HG02981 (cell line): Measurements from ENCODE around the gene SCN4B.

Experiments
- ATAC-seq: cut with Tn5 transposase; IDR thresholded peaks from one replicate; pipeline ENCODE4 v1.9.1; 2021; ENCODE audit warnings: mild to moderate bottlenecking, moderate library complexity; ENCODE audit not compliant: unreplicated experiment

The SCN4B gene

GRCh38 chr11:118105657-118106305, 46.8 kb downstream of the SCN4B start:
- no peak for ATAC-seq

- no peak for ATAC-seq
Observed at GRCh38 chr11:118104491-118104890, 48.1 kb downstream of the SCN4B start.

- no peak for ATAC-seq
Observed at GRCh38 chr11:118102721-118103261, 49.8 kb downstream of the SCN4B start.

GRCh38 chr11:118100691-118101232, 51.9 kb downstream of the SCN4B start:
- ATAC-seq, result no peak

GRCh38 chr11:118099838-118100556, 52.6 kb downstream of the SCN4B start:
- ATAC-seq, result no peak

GRCh38 chr11:118098996-118099837, 53.4 kb downstream of the SCN4B start:
- ATAC-seq, result no peak

GRCh38 chr11:118095967-118096367, 56.7 kb downstream of the SCN4B start:
- no peak for ATAC-seq

GRCh38 chr11:118095493-118095892, 57.1 kb downstream of the SCN4B start:
- no peak for ATAC-seq

- ATAC-seq, result no peak
Observed at GRCh38 chr11:118092907-118093571, 59.6 kb downstream of the SCN4B start.

GRCh38 chr11:118091690-118092089, 60.9 kb downstream of the SCN4B start:
- no peak for ATAC-seq

- no peak for ATAC-seq
Observed at GRCh38 chr11:118090545-118091162, 62.0 kb downstream of the SCN4B start.

GRCh38 chr11:118088531-118088930, 64.1 kb downstream of the SCN4B start:
- ATAC-seq, result no peak

GRCh38 chr11:118087931-118088330, 64.7 kb downstream of the SCN4B start:
- no peak for ATAC-seq

- no peak for ATAC-seq
Observed at GRCh38 chr11:118086913-118087768, 65.5 kb downstream of the SCN4B start, which contains the start of gene SMIM35. Gene SMIM35, minus strand, starts transcription at chr11:118086963. Its CDS starts 206 bp downstream, at chr11:118086757.

- ATAC-seq, result no peak
Observed at GRCh38 chr11:118084656-118085055, 68.0 kb downstream of the SCN4B start.

GRCh38 chr11:118084247-118084646, 68.4 kb downstream of the SCN4B start:
- ATAC-seq, result no peak
